GM12891 (cell line): ENCODE data around the gene CRTC1.

Experiments
- PAX5 ChIP-seq: IDR thresholded peaks from 2 replicates; pipeline ENCODE4 v1.6.1; 2011; ENCODE audit warnings: low read length, moderate library complexity, mild to moderate bottlenecking; ENCODE audit not compliant: insufficient read depth, severe bottlenecking
- POLR2A ChIP-seq: IDR thresholded peaks from 2 replicates; pipeline ENCODE4 v1.6.1; 2011; ENCODE audit warnings: low read depth, low read length, control low read depth
- POLR2AphosphoS5 ChIP-seq: IDR thresholded peaks from 2 replicates; pipeline ENCODE4 v1.6.1; 2011; ENCODE audit warnings: low read depth, low read length, control low read depth
- POU2F2 ChIP-seq: IDR thresholded peaks from 2 replicates; pipeline ENCODE4 v1.6.1; 2011; ENCODE audit warnings: low read depth, mild to moderate bottlenecking, control low read depth, low read length, moderate library complexity
- SPI1 ChIP-seq: IDR thresholded peaks from 2 replicates; pipeline ENCODE4 v1.6.1; 2011; ENCODE audit warnings: low read depth, low read length, control low read depth
- TAF1 ChIP-seq: IDR thresholded peaks from 2 replicates; pipeline ENCODE4 v1.6.1; 2011; ENCODE audit warnings: low read depth, low read length, control low read depth

- TF ChIP-seq PAX5 = no peak
- TF ChIP-seq POLR2A = no peak
- no peak for TF ChIP-seq POLR2AphosphoS5
- no peak for TF ChIP-seq POU2F2
- TF ChIP-seq TAF1 = no peak
- no peak for TF ChIP-seq SPI1
Observed at GRCh38 chr19:18651300-18651699, 32.2 kb upstream of the CRTC1 start.
